Hepatocyte (in vitro differentiated cells): ENCODE results near the gene SLC12A8. TPM values are rescaled to one million over a fixed set of nuclear protein-coding genes. Genes with fewer than 3 reads are reported as not detected.
A peak's percentile ranks its signal among the peaks of the same experiment; 100 is the strongest.

Experiments used
- DNase-seq: peaks from one replicate; pipeline ENCODE4 v3.0.0-alpha.2; 2016; ENCODE audit warnings: low spot score
- H2AFZ ChIP-seq: fragments of 200-600 bp; sonication (generic); 2 replicates; pipeline ENCODE4 v1.6.0; 2016; ENCODE audit warnings: antibody characterized with exemption, mild to moderate bottlenecking
- H3K27ac ChIP-seq: fragments of 200-600 bp; sonication (generic); 2 replicates; pipeline ENCODE4 v1.5.1; 2016; ENCODE audit warnings: mild to moderate bottlenecking
- H3K27me3 ChIP-seq: fragments of 200-600 bp; sonication (generic); 2 replicates; pipeline ENCODE4 v1.6.1; 2016
- H3K36me3 ChIP-seq: fragments of 200-600 bp; sonication (generic); replicated peaks from 2 replicates; pipeline ENCODE4 v1.5.1; 2016; ENCODE audit warnings: low read depth; ENCODE audit not compliant: insufficient read depth
- H3K4me1 ChIP-seq: fragments of 200-600 bp; sonication (generic); 2 replicates; pipeline ENCODE4 v1.5.1; 2016; ENCODE audit warnings: mild to moderate bottlenecking, moderate library complexity; ENCODE audit not compliant: insufficient read depth
- H3K4me2 ChIP-seq: fragments of 200-600 bp; sonication (generic); 2 replicates; pipeline ENCODE4 v1.6.0; 2016
- H3K4me3 ChIP-seq: fragments of 200-600 bp; sonication (generic); 2 replicates; pipeline ENCODE4 v1.5.1; 2016; ENCODE audit warnings: mild to moderate bottlenecking
- H3K79me2 ChIP-seq: fragments of 200-600 bp; sonication (generic); 2 replicates; pipeline ENCODE4 v1.6.0; 2017; ENCODE audit warnings: mild to moderate bottlenecking
- H3K9me2 ChIP-seq: fragments of 200-600 bp; sonication (generic); replicated peaks from 2 replicates; pipeline ENCODE4 v1.6.0; 2017; ENCODE audit warnings: mild to moderate bottlenecking; ENCODE audit not compliant: insufficient read depth
- H3K9me3 ChIP-seq: fragments of 200-600 bp; sonication (generic); 2 replicates; pipeline ENCODE4 v1.5.1; 2016; ENCODE audit warnings: low read depth, mild to moderate bottlenecking
- H4K20me1 ChIP-seq: fragments of 200-600 bp; sonication (generic); 2 replicates; pipeline ENCODE4 v1.6.0; 2016; ENCODE audit warnings: mild to moderate bottlenecking; ENCODE audit not compliant: insufficient read depth, poor library complexity, severe bottlenecking
- CTCF ChIP-seq: fragments of 200-600 bp; sonication (generic); IDR thresholded peaks from 2 replicates; pipeline ENCODE4 v1.5.1; 2016; ENCODE audit warnings: antibody characterized with exemption, mild to moderate bottlenecking; ENCODE audit not compliant: poor library complexity
- EZH2 ChIP-seq: fragments of 200-600 bp; sonication (generic); IDR thresholded peaks from 2 replicates; pipeline ENCODE4 v1.6.1; 2016; ENCODE audit warnings: antibody characterized with exemption, mild to moderate bottlenecking, borderline replicate concordance
- EZH2phosphoT487 ChIP-seq: fragments of 200-600 bp; sonication (generic); IDR thresholded peaks from one replicate; pipeline ENCODE4 v1.6.1; 2018; ENCODE audit warnings: antibody characterized with exemption, mild to moderate bottlenecking, low read depth, moderate library complexity; ENCODE audit not compliant: unreplicated experiment, severe bottlenecking
- WGBS: methylation state at CpG from one replicate; pipeline ENCODE4 v1.1.6; 2016; ENCODE audit warnings: low lambda C conversion rate; ENCODE audit errors: missing lambda C conversion rate; 5-methylcytosine and 5-hydroxymethylcytosine counted together
- polyA plus RNA-seq: library from polyadenylated mRNA; unstranded; fragments of >200 nt; fragmentation: Nextera tagmentation; extraction: Ambion mirVana; gene quantifications from 2 replicates; pipeline ENCODE4 v1.2.1, GENCODE V29; 2016
- total RNA-seq: library from RNA; depleted of rRNA; stranded (reverse); fragments of >200 nt; gene quantifications from 2 replicates; pipeline ENCODE4 v1.2.3, GENCODE V29; 2014

Gene SLC12A8
- total and polyA plus RNA-seq, 2 experiments from 2014 or later = 18.9 to 20.0 TPM

- Histone ChIP-seq H3K4me1 (peaks cover 17% of the 10 kb centered on the region), H4K20me1 (no peaks in the 10 kb centered on the region), H3K9me2 (no peaks in the 10 kb centered on the region), H3K27ac (peak overlapping the region; percentile 40), H3K27me3 (no peaks in the 10 kb centered on the region), H3K79me2 (no peaks in the 10 kb centered on the region), H3K4me2 (no peak overlapping the region), H3K9me3 (no peaks in the 10 kb centered on the region), H3K4me3 (no peak overlapping the region), H3K36me3 (no peaks in the 10 kb centered on the region), H2AFZ (no peak overlapping the region)
- no peak for DNase-seq
- 83% methylated on average over 10 of the region's 10 CpGs for WGBS
- TF ChIP-seq EZH2 = no peak
- TF ChIP-seq EZH2phosphoT487 = no peak
- TF ChIP-seq CTCF = no peak
Measured at GRCh38 chr3:125123451-125124305, 88.9 kb downstream of the SLC12A8 start.

GRCh38 chr3:125121246-125122010 lies 91.1 kb downstream of the SLC12A8 start:
- H2AFZ ChIP-seq = peak overlapping the region; percentile 4
- H3K27me3 ChIP-seq = no peaks in the 10 kb centered on the region
- H3K36me3 ChIP-seq = no peaks in the 10 kb centered on the region
- no peak overlapping the region for H3K27ac ChIP-seq
- H3K4me3 ChIP-seq = no peak overlapping the region
- peak overlapping the region; percentile 70 for H3K4me2 ChIP-seq
- WGBS = 81% methylated on average over 8 of the region's 8 CpGs
- TF ChIP-seq CTCF (no peak), EZH2phosphoT487 (no peak), EZH2 (no peak)
- peaks cover 19% of the 10 kb centered on the region for H3K4me1 ChIP-seq
- no peaks in the 10 kb centered on the region for H3K79me2 ChIP-seq
- no peak for DNase-seq
- no peaks in the 10 kb centered on the region for H4K20me1 ChIP-seq
- no peaks in the 10 kb centered on the region for H3K9me3 ChIP-seq
- no peaks in the 10 kb centered on the region for H3K9me2 ChIP-seq

GRCh38 chr3:125120379-125121122 lies 92.0 kb downstream of the SLC12A8 start:
- no peak overlapping the region for H3K4me3 ChIP-seq
- TF ChIP-seq EZH2phosphoT487 (no peak), EZH2 (no peak), CTCF (no peak)
- 46% methylated on average over 20 of the region's 20 CpGs for WGBS
- H3K4me2 ChIP-seq = peak overlapping the region; percentile 70
- H3K4me1 ChIP-seq = peaks cover 27% of the 10 kb centered on the region
- H3K9me3 ChIP-seq = no peaks in the 10 kb centered on the region
- no peaks in the 10 kb centered on the region for H3K79me2 ChIP-seq
- H2AFZ ChIP-seq = no peak overlapping the region
- no peaks in the 10 kb centered on the region for H3K9me2 ChIP-seq
- H3K27ac ChIP-seq = peak overlapping the region; percentile 44
- no peaks in the 10 kb centered on the region for H3K27me3 ChIP-seq
- no peaks in the 10 kb centered on the region for H3K36me3 ChIP-seq
- H4K20me1 ChIP-seq = no peaks in the 10 kb centered on the region
- no peak for DNase-seq
